CMK (cell line): ENCODE results near the gene PAXX.

ENCODE experiments used
- DNase-seq: peaks from one replicate; pipeline ENCODE4 v3.0.0-alpha.2; 2010; ENCODE audit warnings: low read depth

PAXX gene, protein sequence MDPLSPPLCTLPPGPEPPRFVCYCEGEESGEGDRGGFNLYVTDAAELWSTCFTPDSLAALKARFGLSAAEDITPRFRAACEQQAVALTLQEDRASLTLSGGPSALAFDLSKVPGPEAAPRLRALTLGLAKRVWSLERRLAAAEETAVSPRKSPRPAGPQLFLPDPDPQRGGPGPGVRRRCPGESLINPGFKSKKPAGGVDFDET

GRCh38 chr9:136991993-136992818 is at the start of gene PAXX:
Gene PAXX (plus strand): TSS chr9:136992422. CDS start chr9:136992444, 22 bp downstream.
- DNase-seq = peak; percentile 85

- DNase-seq = no peak
These were observed 49.4 kb upstream of the PAXX start for GRCh38 chr9:136942881-136943230.

DNA sequence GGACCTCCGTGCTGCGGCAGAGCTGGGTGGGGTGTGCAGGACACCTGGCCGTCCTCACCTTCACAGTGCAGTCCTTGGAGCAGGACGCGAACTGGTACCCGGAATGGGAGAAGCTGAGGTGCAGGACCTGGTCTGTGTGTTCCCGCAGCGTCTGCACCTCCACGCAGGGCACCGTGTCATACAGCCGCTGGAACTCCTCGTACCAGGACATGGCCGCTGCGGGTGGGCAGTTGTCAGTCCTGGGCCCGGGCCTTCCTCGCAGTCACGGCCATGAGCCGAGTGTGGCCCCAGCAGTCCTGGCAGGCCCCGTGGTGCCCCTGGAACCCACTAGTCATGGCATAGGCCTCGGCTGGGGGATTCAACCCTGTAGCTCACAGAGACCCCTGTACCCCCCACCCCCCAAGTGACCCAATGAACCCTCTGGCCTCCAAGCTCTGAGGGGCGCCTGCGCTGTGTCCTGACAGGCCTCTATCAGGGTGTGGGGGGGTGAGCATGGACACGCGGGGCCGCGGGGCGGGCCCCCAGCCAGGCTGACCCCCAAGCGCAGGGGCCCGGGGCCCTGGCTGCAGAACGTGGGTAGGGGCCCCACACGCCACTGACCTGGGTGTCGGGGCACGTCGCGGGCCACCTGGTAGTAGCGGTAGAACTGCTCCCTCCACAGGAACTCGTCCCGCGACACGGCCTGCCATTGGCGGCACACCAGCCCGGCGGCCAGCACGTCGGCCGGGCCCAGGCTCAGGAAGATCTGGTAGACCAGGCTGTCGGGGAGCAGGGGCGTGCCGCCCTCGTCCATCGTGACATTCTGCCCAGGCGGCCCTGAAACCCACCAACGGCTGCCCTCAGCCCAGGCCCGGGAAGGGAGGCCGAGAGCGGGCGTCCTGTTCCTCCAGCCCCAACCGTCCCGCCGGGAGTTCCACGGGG is 48.7 kb upstream of the PAXX start:
- DNase-seq = peak; percentile 9

DNA sequence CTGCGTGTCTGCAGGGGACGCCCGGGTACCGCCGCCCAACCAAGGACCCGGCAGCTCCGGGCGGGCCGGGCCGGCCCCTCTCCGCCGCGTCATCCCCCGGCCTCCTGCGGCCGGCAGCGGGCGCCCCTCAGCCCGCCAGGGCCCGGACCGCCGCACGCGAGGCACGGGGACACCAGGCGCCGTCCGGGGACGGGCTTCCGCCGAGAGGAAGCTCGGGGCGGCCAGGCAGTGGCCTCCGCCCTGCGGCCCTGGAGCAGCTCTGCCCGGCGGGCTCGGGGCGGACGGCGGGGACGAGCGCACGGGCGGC is 48.1 kb upstream of the PAXX start:
- DNase-seq = no peak

DNA sequence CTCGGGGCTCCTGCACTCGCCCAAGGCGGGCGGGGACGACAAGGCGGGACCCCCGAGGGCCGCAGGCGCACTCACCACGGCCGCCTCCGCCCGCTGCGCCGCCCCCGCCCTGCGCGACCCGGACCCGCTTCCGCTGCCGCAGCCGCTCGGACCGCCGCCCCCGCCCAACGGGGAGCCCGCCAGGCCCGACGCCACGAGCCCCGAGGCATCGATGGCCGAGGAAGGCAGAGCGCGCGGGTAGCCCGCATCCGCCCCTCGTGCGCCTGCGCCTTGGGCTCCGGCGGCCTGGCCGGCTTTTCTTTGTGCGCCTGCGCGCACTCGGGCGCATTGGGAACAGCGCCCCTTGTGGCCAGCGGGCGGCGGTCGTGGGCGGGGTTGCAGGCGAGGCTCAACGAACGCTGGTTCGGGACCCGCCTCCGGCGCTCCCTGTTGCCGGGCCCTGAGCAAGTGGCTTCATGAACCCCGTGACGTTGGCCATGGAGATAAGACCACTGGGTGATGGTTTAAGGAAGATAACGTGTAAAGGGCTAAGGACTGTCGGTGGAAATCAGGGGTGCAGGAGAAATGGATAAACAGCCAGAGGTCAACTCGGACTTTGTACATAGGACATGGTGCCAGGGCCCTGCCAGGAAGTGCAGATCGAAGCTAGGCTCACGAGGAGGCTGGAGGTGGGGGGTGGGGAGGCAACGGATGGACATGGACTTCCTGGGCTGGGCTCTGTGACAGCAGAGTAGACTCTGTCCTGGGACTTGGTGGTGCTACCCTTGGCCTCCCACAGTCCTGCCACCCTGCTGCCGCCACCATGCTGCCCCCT is 47.5 kb upstream of the PAXX start, which contains the start of the genes C8G and FBXW5:
TSS of gene C8G (plus strand) at position 725 of the 814 bp plus-strand sequence. CDS start at position 803, 78 bp downstream.
TSS of gene FBXW5 (minus strand) at position 220 of the 814 bp plus-strand sequence. CDS start 655 bp downstream, outside the sequence.
- DNase-seq = peak; percentile 84

- DNase-seq = no peak
These were observed 46.6 kb upstream of the PAXX start for GRCh38 chr9:136945333-136946227.

GRCh38 chr9:136946228-136947027 is 45.8 kb upstream of the PAXX start:
- no peak for DNase-seq

DNA sequence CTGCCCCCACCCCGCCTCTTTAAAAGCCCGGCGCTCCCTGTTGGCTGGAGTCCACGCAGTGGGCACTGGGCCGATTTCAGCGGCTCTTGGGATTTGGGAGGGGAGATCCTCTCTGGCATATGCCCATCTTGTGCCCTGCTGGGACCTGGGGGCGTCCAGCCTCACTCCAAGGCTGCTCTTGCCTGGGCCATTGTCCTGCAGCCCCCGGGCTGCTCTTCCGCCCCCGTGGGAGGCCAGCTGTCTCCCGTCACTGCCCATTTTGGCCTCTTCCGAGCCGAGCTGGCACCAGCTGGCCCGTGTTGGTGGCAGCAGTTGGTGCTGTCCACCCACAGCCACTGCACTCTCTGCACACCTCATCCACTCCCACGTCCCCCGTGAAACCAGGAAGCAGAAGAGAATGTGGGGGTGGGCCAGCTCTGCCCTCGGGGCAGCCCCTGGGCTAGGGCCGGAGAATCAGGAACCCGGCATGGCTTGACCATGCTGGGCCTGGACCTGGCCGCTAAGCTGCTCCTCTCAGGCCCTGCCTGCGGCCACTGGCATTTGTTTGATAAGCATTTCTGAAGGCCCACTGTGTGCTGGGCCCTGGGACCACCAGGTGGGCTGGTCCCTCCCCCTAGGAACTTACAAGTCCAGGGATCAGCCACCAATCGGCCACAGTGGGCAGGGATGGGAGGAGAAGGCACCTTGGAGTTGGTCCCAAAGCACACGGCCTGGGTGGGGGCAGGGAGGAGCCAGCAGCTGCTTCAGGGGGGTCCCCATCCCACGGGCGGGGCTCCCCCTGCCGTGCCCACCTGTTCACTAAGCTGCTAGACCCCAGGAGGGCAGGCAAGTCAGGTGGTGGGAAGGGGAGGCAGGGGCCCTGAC is 45.0 kb upstream of the PAXX start:
- no peak for DNase-seq

- DNase-seq = no peak
These were observed 44.2 kb upstream of the PAXX start for GRCh38 chr9:136947955-136948510.

DNA sequence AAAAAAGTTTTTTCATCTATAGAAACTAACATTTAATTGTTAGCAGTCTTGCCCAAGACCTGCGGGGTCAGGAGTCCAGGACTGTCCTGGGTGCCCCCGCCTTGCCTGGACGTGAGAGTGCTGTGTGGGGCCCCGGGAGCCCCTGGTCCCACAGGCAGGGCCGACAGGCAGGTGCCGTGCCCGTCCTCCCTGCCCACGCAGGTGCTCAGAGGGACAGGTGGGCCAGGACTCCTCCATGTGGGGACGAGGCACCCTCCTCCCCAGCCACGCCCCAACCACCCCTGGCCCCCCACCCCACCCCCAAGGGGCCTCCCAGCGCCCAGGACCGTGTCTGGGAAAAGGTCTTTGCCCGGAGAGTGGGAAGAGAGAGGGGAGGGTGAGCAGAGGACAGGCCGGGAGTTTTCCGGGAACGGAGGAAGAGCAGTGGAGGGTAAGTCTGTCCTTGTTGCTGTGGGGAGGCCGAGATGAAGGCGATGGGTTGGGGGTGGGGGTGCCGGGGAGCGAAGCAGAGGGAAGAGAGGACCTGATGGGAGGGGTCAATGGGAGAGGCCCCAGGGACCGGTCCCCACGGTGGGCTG is 42.9 kb upstream of the PAXX start:
- no peak for DNase-seq

GRCh38 chr9:136949817-136950655 is 42.2 kb upstream of the PAXX start:
- peak; percentile 95 for DNase-seq

GRCh38 chr9:136950656-136951276 is 41.5 kb upstream of the PAXX start:
- no peak for DNase-seq

DNA sequence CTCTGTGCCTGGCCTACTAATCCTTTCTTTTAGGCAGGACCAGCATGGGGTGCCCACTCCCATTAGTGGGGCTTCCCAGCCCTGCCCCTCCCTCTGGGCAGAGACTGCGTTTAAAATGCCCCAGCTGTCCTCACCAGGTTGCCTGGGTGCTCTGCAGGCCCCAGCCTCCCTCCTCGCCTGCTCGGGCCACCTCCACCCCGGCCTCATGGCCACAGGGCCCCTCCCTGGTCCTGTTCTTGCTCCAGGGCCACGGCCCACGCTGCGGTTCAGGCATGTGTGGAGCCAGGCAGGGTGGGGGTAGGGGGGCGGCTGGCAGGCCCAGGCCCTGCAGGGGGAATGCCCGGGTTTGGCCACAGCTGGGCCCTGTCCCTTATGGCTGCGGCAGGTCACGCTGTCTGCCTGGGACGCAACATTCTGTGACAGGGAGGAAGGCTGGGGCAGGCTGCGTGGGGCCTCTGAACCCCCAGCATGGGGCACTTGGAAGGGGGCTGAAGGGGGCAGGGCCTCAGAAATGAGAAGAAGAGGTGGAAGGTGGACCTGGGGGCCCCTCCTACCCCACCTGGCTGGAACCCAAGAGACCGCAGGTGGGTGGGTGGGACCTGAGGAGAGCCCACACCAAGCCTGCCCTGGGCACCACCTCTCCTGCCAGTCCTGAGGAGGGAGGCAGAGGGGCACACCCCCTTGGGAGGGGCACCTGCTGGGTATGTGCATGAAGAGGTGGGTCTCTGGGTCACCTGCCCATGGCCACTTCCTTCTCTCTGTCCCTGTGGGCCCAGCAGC is 40.5 kb upstream of the PAXX start, which contains the start of gene LCN12:
TSS of gene LCN12 (plus strand) at position 733 of the 780 bp plus-strand sequence. CDS start 55 bp downstream, outside the sequence.
- no peak for DNase-seq

DNA sequence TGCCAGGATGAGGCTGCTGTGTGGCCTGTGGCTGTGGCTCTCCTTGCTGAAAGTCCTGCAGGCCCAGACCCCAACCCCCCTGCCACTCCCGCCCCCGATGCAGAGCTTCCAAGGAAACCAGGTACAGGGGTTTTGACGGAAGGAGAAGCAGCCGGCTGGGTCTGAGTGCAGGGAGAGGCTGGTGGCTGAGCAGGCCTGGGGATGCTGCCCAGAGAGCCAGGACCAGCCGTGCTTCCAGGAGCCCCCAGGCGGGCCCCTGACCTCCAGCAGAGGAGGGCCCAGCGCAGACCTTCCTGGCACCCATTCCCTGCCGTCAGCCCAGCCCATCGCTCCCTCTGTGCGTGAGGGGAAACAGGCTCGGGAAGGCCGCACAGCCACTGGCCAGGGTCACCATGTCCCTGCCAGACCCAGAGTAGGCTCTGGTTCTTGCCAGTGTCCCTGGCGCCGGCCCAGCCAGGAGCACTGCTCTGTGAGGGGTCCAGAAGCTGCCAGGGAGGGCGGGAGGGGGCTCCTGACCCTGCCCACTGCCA is 39.8 kb upstream of the PAXX start:
- no peak for DNase-seq
